GM18520 (cell line): ENCODE data around the gene POU2AF1.
"Not testable (repeated sequence)": the region's sequence is repeated elsewhere in the genome, so short reads cannot be mapped to it uniquely, and the experiment has no call there.

ENCODE experiments used
- ATAC-seq: cut with Tn5 transposase; IDR thresholded peaks from one replicate; pipeline ENCODE4 v1.9.1; 2021; ENCODE audit not compliant: unreplicated experiment

Gene POU2AF1

DNA sequence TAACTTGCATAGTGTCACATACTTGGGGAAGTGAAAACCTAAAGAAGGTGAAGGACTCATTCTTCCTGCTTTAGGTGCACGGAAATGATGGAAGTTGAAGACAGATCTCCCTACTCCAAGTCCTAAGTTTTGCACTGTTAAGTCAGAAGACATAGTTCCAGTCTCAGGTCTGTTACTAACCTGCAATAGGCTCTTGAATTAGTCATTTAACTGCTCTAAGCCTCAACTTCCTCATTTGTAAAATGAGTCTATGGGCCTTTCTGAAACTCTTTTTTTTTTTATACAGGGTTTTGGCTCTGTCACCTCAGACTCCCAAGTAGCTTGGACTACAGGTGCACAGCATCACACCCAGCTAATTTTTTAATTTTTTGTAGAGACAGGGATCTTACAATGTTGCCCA, 30.8 kb upstream of the POU2AF1 start:
- ATAC-seq, result peak; percentile 73

- ATAC-seq, result no peak
Measured at GRCh38 chr11:111408789-111409727, 30.0 kb upstream of the POU2AF1 start.

DNA sequence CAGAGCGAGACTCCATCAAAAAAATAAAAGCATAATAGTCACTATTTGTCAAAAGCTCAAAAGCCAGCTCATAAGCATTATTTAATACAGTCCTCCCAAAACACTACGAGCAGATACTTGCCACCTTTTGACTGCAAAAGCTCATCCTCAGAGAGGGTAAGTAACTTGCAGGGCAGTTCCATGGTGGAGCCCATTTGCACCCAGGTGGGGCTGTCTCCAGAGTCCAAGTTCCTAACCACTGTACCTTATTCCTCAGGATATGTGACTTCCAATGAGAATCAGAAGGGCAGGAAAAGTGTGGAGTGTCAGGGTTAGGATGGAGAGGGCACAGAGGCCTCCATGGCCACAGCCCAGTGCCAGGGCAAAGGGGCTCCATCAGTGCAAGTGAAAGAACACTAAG, 28.6 kb upstream of the POU2AF1 start:
- no peak for ATAC-seq

- ATAC-seq, result no peak
Measured at GRCh38 chr11:111406589-111406988, 27.5 kb upstream of the POU2AF1 start.

DNA sequence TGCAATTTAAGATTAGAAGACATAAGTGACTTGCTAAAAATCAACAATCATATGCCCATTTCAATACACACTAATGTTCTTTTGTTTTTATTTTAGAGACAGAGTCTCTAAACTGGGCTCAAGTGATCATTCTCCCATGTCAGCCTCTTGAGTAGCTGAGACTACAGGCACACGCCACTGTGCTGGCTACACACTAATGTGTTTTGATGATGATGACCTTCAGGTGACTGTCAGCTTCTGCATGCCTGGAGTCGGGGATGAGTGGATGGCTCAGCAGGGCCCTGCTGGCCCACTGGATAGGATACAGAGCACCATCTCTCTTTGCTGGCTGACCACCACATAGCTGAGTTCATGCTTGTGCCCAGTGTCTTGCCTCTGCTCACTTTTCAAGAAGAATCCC, 27.0 kb upstream of the POU2AF1 start:
- no peak for ATAC-seq

GRCh38 chr11:111405551-111405950, 26.5 kb upstream of the POU2AF1 start:
- ATAC-seq, result no peak

GRCh38 chr11:111403051-111403726, 24.1 kb upstream of the POU2AF1 start:
- no peak for ATAC-seq

DNA sequence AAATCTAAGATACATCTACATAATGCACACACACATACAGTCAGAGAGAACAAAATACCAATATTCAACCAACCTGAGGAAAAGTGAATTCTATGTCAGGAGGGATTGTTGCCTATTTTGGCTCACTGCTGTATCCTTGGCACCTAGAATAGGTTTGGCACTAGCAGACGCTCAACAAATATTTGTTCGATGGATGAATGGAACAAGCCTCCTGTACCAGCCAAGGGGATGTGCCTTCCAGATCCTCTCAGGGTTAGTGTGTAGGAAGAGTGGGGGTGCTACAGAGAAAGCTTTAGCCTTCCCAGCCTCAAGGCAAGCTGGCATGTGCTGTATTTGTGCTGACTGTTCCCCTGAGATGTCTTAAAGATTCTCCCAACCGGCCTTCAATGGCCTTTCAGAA, 23.3 kb upstream of the POU2AF1 start:
- no peak for ATAC-seq

GRCh38 chr11:111401957-111402356, 22.9 kb upstream of the POU2AF1 start:
- ATAC-seq, result not testable (repeated sequence)

DNA sequence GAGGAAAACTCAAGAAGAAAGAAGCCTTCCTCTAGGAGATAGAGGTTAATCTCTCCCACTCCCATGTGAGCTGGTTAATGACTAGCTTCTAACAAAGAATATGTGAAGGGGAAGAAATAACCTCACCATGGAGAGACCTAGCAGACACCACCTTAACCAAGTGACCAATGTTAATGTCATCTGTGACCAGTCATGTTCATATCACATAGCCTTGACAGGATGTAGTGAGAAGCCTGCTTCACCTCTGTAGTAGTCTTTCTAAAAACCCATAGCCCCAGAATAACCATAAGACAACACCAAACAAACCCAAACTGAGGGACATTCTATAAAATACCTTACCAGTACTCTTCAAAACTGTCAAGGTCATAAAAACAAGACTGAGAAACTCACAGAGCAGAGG, 21.5 kb upstream of the POU2AF1 start:
- no peak for ATAC-seq

DNA sequence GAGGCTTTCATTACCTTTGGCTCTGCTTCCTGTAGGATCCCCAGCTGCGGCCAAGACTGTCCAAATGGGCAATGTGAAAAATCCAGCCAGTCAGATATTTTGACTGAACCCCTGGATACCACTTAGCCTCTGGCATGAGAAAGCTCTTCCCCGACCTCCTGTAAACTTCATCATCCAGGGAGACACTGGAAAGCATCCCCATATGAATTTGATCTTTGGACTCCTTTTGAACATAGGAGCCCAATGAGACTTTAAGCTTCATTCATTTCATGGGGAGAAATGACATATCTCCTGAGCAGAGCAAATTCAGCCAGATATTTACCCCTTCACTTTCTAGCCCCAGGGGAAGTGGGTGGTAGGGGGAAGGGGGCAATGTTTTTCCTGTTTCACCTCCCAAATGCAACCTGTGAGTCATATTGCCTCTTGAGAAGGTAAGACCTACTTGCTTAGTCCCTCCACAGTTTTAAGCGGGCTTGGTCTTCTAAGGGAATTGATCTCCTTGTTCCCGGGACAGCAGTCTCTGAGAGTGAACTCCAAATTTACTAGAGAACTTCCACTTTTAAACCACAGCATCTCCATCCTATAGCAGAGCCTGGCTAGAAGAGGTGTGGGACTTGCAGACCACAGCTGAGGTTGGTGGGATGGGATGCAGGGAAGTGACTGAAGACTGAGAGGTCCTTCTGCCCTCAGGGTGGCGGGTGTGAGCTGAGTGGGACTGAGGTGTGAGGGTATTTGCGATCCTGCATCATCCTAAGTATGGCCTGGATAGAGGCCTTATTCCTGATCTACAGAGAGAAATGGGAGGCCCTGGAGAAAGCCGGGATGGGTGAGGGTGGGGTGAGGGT, 20.3 kb upstream of the POU2AF1 start:
- no peak for ATAC-seq

GRCh38 chr11:111397034-111397433, 18.0 kb upstream of the POU2AF1 start:
- no peak for ATAC-seq

GRCh38 chr11:111395749-111396148, 16.7 kb upstream of the POU2AF1 start:
- ATAC-seq, result no peak

DNA sequence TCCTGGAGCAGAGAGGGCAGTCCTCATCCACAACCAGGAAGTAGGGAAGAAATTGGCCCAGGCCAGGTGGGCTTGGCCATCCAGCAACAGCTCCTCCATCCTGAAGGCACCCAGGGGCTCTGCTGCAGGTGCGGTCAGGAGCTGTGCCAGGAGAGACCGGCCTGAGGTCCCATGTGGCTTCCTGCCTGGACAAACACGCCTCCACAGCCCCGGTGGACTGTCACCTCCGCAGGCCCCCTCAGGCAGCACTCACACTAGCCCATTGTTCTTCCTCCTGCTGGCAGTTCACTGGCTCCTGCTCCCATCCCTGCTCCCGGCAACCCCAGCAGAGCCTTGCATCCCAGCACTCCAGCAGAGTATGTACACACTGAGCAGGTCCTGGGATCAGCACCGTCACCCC, 16.0 kb upstream of the POU2AF1 start:
- ATAC-seq, result no peak

- ATAC-seq, result not testable (repeated sequence)
Measured at GRCh38 chr11:111394147-111394546, 15.1 kb upstream of the POU2AF1 start.

GRCh38 chr11:111393585-111393984, 14.5 kb upstream of the POU2AF1 start:
- ATAC-seq, result no peak

DNA sequence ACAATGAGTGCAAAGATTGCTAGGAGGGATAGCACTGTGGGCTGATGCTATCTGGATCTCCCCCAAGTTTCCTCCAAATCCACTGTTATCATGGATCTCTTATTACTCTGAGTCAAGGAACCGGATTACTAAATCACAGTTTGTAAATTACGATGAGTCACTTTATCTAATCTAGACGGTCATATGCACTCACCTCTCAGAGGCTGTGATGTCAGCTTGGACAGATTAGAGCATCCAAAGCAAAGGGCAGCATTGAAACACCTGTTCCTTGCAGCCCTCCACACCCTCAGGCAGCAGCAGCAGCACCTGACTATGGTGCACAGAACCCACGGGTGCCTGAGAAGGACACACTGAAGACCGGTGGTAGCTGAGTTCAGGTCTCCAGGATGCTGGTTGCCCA, 14.0 kb upstream of the POU2AF1 start:
- ATAC-seq, result no peak

GRCh38 chr11:111392552-111392951, 13.5 kb upstream of the POU2AF1 start:
- no peak for ATAC-seq

- ATAC-seq, result no peak
Measured at GRCh38 chr11:111391328-111392124, 12.5 kb upstream of the POU2AF1 start.

- ATAC-seq, result no peak
Measured at GRCh38 chr11:111388842-111389241, 9.8 kb upstream of the POU2AF1 start.

DNA sequence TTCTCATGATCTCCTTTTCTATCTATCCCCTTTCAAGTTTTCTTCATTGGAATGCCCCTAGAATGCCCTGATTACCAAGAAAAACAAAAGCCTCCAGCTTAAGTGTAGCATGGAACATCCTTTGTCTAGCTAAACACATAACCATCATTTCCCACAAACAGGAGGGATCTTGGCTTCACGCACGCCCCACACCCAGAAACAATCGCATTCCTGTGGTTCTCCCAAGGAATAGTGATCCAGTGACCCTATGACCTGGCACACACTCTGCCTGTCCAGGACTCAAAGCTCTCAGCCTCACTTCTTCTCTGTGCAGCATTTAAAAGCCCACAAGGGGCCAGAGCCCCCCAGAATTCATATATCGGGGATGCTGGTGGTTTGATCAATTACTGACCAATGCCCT, 9.3 kb upstream of the POU2AF1 start:
- ATAC-seq, result no peak
